AG08396 (cell line): Measurements from ENCODE around the gene IL9.
"Not testable (repeated sequence)": the region's sequence is repeated elsewhere in the genome, so short reads cannot be mapped to it uniquely, and the experiment has no call there.

ENCODE experiments used
- DNase-seq: peaks from one replicate; pipeline ENCODE4 v3.0.0; 2012; ENCODE audit warnings: low spot score, mixed read lengths

The IL9 gene

DNA sequence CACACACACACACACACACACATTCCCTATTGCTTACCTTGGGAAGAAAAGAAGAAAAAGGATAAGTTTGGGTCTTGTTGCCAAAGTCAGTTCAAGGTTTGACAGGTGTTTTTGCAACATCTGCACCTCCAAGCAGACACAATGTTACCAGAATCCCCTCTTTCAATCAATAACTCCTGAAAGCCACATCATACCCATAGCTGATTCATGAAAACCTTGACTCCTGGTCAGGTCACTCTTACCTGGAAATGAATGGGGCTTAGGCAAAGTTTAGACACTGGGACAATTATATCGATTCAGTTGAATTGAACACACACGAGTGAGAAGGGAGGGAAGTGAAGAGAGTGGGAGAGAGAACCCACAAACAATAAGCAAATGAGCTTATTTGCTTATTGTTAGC, 27.0 kb downstream of the IL9 start:
- no peak for DNase-seq

DNA sequence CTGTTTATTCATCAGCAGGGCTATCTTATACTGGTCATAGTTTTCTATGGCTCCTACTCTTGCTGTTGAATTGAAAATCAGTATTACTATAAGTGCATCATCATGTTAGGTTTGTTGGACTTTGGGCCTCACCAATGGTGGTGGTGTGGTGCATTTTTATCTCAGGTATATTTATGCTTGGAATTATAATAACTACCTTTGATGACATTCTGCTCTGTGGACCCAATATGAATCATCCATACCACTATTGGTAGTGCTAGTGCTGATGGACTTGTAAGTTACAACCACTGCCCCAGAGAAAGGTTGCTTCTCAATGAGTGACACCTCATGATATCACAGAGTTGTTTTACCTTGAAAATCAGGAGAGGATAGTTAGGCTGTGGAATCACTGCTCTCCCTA, 28.0 kb downstream of the IL9 start:
- DNase-seq, result no peak

DNA sequence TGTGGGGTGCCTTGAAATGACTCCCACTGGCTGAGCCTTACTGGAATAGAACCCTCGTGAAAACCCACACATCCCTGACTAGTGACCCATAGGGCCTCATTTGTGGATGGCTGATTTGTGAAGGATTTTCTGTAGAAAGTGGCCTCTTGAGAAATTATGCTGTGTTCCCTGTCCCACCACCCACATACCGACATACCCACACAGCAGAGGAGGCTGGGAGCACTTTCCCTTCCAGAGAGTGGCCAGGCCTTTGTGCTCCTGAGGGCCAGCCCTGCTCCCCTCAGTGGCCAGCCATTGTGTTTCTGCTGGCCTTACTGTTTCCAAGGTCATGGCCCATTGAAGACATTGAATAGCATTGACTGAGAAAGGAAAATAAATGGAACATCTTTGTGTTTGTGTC, 29.6 kb downstream of the IL9 start:
- no peak for DNase-seq

DNA sequence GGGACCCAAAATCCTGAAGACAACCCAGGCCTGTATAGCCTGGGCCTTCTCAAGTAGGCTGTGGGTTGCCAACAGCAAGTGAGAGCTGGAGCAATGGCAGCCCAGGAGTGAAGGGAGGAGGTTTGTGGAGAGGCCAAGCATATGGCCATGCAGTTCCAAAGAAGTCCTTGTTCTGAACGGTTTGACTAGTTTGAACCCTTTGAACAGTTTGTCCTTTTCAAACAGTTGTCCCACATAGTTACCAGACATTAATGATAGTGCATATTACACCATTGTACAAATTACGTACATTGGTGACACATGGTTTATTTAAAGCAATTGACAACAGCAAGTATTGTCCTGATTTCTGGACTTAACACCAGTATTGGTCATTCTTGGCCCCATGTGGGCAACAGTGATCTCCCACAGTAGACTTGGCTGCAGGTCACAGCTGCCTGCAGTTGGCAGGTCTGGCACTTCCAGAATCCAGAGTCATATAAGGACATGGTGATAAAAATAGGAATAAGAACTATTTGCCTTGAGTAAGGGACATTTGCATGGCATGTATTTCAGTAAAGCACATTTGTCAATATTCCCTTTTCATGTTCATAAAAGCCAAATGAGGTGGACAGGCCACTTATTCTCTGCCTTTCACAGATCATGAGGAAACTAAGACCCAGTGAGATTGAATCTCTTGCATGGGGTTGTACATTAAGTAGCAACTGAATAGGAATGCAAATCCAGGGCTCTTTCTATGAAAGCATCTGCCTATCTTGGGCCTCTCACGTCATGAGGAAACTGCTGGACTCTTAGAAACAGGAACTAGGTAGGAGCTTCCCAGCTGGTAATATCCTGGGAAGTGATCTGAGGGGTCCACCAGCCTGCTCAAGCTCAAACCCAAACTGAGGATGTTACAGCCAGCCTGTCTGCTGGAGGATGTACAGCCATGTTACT, 30.9 kb downstream of the IL9 start:
- no peak for DNase-seq

DNA sequence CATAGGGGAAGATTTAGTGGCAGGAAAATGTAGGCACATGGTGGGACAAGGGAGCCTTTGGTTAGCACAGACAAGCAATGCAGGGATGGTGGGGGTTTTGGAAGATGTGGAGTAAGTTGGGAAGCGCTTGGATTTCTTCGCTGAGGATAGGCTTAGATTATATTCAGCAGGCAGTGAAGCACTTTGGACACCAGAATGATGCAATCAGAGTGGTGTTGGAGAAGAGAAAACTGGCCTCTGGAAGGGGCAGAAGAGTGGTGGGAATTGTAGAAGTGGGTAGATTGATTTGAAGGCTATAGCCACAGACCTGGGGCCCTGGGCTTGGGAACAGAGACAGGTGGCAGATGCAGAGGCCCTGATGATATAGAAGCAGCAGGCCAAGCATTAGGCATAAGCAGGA, 32.9 kb downstream of the IL9 start:
- no peak for DNase-seq

DNA sequence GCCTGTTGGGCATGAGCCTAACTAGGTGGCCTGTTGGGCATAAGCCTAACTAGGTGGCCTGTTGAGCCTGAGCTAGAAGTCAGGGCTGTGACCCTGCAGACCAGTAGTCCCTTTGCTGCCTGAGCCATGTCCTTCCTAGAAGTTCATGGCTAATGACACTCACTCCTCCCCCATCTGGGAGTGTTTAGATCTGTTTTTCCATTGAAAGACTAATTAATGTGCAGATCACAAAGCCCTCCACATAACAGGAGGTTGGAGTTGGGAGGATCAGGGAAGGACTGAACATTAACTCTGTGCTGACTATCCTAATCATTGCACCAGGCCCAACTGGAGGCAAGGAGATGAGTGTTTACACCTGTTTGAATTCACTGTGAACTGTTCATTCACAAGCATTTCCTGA, 33.6 kb downstream of the IL9 start:
- DNase-seq, result no peak

DNA sequence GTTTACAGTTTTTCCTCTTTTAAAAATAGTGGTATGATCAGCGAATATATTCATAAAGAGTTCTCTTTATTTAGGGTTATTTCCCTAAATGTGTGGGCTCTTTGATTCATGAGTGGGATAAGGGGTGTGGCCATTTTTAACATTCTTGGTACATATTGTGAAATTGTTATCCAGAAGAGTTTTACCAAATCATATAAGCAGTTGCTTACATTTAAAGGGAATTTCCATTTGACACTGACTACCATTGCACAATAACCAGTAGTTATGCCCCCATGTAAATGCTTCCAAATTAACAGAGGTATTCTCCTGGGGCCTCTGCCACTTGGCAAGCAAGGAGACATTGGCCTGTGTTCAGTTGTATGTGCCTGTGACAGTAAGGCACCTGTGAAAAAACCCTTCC, 34.0 kb downstream of the IL9 start:
- DNase-seq, result no peak

DNA sequence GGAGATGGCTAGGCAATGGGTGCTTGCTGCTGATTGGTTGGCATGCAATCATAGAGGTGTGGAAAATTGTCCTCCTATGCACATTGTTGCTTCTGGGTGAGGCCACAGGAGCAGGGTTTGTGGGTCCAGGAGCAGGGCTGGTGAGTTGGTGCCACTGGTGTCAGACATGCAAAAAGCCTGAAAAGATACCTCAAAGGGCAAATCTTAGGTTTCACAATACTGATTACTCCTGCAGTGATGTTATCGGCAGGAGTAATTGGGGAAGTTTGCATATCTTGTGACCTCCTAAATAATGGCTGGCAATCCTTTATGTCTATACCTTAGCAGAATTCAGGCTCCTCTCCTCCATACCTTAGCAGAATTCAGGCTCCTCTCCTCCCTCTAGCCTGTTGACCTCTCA, 36.0 kb downstream of the IL9 start:
- DNase-seq, result no peak

DNA sequence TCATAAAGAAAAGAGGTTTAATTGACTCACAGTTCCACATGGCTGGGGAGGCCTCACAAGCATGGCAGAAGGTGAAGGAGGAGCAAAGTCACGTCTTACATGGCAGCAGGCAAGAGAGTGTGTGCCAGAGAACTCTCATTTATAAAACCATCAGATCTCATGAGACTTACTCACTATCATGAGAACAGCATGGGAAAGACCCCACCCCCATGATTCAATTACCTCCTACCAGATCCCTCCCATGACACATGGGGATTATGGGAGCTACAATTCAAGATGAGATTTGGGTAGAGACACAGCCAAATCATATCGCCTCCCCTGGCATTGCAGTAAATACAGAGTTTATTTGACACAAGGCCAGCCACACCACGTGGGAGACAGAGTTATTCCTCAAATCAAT, 36.5 kb downstream of the IL9 start:
- not testable (repeated sequence) for DNase-seq

DNA sequence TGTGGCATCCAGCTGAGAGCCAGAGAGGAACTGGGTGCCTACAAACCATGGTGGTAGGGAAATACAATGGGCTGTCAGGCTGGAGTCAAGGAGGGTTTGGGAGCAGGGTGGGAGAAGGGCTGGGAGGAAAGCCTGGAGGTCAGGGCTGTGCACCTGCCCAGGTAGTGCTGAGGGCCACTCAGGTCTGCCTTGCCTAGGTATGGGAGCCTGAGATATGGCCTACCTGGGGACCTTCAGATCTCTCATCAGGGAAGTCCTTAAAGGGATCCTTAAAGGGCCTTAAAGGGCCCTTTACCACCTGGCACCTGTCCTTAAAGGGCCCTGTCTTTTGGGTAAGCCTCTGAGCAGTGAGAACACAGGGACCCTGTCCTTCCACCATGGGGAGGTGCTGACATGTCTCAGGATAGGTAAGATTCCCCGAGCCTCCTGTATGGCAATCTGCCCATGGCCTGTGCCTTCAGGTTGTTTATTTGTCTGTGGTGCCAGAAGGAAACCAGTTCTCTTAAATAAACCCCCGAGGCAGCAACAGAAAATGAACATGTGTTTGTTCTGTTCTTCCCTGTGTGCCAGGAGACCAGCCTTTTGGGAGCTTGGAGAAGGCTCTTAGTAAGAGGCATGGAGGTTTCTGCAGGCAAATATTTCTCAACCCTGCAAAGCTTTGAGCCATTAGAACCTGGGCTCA, 37.9 kb downstream of the IL9 start:
- DNase-seq, result no peak

DNA sequence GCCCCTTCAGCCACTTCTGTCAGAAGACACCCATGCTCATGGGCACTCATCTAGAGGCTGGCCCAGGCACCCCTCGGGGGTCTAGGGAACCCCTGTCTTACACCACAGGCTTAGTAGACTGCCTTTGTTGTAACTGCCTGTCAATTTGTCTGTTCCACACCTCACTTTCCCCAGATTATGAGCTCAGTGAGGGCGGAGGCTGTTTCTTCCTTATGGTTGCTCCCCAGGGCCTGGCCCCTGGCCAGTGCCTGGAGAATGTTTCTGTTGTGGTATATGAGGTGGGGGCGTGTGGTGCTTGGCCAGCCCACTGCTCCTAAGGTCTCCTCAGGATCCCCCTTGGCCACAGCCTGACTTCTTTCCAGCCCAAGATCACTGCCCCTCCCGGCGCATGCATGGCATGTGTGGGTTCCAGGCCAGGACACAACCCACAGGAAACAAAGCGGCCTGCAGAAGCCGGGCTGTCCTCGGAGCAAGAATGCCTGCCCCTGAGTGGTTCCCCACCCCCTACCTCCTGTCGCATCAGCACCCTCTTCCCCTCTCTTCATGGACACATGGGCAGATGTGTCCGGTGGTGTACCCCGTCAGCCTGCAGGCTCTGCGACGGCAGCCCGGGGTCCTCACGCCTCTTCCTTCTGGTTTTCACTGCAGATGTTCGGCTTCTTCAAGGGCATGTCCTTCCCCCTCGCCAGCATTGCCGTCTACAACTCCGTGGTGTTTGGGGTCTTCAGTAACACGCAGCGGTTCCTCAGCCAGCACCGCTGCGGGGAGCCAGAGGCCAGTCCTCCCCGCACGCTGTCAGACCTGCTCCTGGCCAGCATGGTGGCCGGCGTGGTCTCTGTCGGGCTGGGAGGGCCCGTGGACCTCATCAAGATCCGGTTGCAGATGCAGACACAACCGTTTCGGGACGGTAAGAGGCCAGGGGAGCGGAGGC, 43.5 kb downstream of the IL9 start:
- no peak for DNase-seq

DNA sequence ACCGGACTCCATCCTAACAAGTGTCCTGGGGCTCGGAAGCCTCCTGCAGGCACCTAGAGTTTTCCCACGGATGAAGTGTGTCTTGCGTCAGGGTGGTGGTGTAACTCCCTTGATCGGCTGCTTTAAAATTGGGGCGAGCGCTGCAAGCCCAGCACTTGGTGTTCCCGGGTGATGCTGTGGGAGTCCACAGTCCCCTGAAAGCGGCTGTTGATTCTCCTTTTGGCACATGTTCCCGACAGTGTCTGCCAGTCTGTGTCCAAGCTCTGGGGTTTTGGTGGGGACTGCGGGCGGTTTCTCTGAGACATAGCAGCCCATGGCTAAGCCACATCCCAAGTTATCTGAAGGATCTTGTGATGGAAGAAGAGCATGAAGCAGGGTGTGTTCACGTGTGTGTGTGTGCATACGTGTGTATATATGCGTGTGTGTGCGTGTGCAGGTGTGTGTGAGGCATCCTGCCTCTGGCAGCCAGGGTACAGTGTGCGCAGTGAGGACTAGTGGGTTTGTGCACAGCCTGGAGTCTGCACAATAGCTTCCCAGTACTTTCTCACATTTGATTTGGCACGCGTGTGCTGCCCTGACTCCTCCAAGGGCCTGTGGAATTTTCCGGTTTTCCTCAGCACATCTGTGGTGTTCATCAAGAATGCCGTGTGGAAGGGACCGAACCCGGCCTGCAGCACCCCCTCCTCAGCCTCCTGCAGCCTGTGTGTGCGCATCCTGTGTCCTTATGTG, 44.3 kb downstream of the IL9 start:
- DNase-seq, result no peak

DNA sequence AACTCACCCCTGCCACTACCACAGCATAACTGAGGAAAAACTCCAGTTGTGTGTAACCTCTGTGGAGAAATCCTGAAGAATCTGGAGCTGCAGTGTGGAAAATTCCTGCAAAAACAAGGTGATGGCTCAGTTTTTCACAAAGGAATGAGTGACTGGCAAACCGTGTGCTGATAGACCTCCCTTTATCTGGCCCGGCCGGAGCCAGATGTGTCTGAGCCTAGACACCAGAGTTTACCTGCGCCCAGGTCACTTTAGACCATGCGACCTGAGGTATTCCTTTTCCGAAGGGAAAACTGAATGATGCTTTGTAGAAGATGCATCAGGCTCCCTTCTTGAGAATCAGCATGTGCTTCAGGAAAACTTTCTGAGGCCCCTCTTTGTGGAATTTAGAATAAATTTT, 45.0 kb downstream of the IL9 start:
- DNase-seq, result no peak

DNA sequence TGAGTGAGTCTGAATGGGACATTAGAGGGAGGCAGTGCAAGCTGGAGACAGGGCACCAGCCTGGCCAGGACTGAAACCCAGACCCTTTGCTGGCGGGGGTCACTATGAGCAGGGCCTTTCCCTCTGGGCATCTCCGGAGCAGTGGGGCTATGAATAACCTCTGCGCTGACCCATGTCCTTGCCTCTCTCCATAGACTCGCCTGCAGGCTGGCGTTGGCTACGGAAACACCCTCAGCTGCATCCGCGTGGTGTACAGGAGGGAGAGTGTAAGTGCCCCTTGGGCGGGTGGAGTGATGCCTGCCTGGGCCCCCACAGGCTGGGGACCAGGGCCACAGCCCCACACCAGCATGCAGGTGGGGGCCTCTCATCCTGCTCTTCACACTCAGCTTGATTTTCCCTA, 45.4 kb downstream of the IL9 start:
- no peak for DNase-seq

DNA sequence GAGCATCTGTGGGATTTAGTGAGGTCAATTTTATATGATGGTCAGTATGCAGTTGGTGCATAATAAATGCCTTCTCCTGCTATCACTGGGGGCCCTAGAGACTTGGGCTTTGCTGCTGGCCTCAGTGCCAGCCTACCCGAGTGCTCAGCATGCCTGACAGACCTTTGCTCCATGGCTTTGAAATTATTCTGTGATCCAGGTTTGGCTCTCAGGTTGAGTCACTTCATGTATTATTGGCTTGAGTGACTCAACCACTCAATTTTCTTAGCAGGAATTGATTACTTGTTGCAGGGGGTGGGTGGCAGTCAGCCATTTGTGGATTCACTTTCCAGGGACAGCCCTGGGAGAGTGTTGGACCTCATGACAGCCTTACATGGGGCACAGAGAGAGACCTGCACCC, 47.7 kb downstream of the IL9 start:
- no peak for DNase-seq

DNA sequence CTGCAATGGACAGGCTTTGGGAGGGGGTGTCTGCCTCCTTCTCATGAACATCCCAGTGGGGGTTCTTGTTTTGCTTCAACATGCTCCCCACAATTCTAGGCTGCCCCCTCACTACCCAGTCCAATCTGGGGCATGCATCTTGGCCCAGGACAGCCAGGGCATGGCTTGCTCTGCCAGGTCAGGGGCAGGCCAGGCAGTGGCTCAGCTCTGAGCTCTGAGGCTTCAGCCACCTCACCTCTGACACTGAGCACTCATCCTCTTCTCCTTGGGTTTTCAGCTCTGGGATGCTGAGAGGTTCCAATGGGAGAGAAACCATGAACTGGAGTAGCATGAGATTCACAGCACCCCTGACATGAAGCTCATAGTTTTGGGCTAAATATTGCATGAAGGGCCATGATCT, 49.3 kb downstream of the IL9 start:
- DNase-seq, result no peak

DNA sequence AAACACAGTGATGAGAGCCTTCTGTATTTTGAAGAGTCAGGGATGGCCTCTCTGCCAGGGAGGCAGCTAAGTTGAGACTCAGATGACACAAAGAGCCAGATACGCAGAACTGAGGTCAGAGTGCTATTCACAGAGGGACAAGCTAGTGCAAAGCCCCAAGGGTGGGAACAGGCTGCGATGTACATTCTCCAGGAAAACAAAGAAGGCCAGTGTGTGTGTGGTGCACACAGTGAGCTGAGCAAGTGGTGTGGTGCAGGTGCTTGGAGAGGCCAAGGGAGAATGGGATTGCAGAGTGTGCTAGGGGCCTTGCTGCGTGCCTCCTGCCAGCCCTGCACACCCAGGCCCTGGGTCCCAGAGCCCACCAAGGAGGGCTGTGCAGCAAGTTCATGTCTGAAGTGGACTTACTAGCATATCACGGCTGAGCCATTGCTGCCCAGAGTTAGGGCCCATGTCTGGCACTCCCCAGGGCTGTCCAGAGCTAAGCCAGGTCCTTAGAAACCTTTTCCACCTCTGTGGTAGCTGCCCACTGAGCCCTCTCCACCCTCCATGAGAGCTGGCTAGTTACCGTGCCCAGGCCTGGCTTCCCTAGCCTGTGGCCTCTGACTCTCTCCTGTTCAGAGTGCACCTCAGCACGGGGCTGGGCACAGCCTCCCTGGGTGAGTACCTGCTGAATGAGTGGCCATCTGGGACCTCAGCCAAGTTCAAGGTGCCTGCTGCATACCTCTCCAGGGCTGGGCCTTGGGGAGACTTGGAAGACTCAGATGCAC, 51.9 kb downstream of the IL9 start:
- no peak for DNase-seq

DNA sequence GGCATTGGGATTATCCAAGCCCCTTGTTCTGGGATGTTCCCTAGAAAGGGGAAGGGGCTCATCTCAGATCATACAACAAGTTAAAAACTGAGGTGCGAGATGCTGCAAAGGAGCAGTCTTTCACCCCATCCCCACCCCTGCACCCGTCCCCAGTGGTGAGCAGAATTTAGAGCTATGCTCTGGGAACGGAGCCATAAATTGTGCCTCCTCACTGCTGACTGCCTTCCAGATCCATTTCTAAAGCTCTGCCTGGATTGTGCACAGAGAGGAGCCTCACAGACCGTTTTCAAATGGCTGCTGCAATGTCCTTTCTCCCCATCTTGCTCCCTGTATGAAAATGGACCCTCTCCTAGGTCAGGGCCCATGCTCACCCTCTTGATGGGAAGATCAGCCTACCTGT, 52.9 kb downstream of the IL9 start:
- no peak for DNase-seq
